Stomach (tissue), 4 donors: ENCODE data around the gene CLEC16A.
"Not testable (repeated sequence)": the region's sequence is repeated elsewhere in the genome, so short reads cannot be mapped to it uniquely, and the experiment has no call there.

ENCODE experiments used
- CTCF ChIP-seq, 7 experiments: fragments of 450-650 bp in 4 of 7; fragments of 200-600 bp in 3 of 7; sonication (generic) in 3 of 7; IDR thresholded peaks; one replicate each; pipeline ENCODE4 v1.5.1; 2016 to 2019; ENCODE audit warnings: antibody characterized with exemption in 7 of 7, control low read depth in 2 of 7, mild to moderate bottlenecking in 1 of 7
- POLR2AphosphoS5 ChIP-seq, 3 donors: sonication (generic); formaldehyde crosslinking; IDR thresholded peaks; one replicate each; pipeline ENCODE4 v1.6.1; 2016; ENCODE audit warnings: antibody characterized with exemption in 3 of 3

- not testable (repeated sequence) for TF ChIP-seq POLR2AphosphoS5, CTCF (IDR thresholded peaks at IDR 0.05)
Observed at GRCh38 chr16:10929097-10929496, 15.3 kb upstream of the CLEC16A start.
